H1 (cell line): ENCODE results near the gene PPP1R12A. TPM values are rescaled to one million over a fixed set of nuclear protein-coding genes. Genes with fewer than 3 reads are reported as not detected.

Source experiments
- CBX5 ChIP-seq: fragments of 300-800, 300-1000 bp; sonication (generic); IDR thresholded peaks from 2 replicates; pipeline ENCODE4 v1.7.1; 2016; ENCODE audit warnings: antibody characterized with exemption, low read length, low read depth
- CHD1 ChIP-seq: IDR thresholded peaks from 2 replicates; pipeline ENCODE4 v1.6.1; 2012; ENCODE audit warnings: low read depth, low read length, improper control_type of control experiment
- GABPA ChIP-seq: IDR thresholded peaks from 2 replicates; pipeline ENCODE4 v1.6.1; 2011; ENCODE audit warnings: mild to moderate bottlenecking, low read length, moderate library complexity, borderline replicate concordance; ENCODE audit not compliant: insufficient read depth
- JUN ChIP-seq: IDR thresholded peaks from 2 replicates; pipeline ENCODE4 v1.6.1; 2011; ENCODE audit warnings: low read depth, mild to moderate bottlenecking, improper control_type of control experiment, low read length
- NRF1 ChIP-seq: IDR thresholded peaks from 2 replicates; pipeline ENCODE4 v1.6.1; 2011; ENCODE audit warnings: mild to moderate bottlenecking, low read depth, low read length, improper control_type of control experiment
- polyA plus RNA-seq, 7 experiments: library from polyadenylated mRNA; depleted of rRNA in 3 of 7; stranded (reverse) in 5 of 7; unstranded in 2 of 7; fragments of >200 nt in 5 of 7; fragments of 200-250 nt in 2 of 7; gene quantifications; 1 replicate in 5 of 7; 2 replicates in 1 of 7; 4 replicates in 1 of 7; pipeline versions ENCODE4 v1.2.1 to v1.2.3, GENCODE V29; 2011 to 2013; ENCODE audit warnings: missing spikeins in 2 of 7, mixed read lengths in 2 of 7
- total RNA-seq: library from RNA; stranded (reverse); fragmentation: NEBNext Ultra II Directional; extraction: Animal tissue kit (Norgen Biotek cat#: 25700); gene quantifications from 2 replicates; pipeline ENCODE4 v1.2.1, GENCODE V29; 2021
- TF ChIP-seq, protein P1 (sequence below), 3 experiments: IDR thresholded peaks; 1 replicate in 2 of 3; 2 replicates in 1 of 3; pipeline versions ENCODE4 v1.5.1 to v1.6.1; 2011; ENCODE audit warnings: low read length in 3 of 3, mild to moderate bottlenecking in 3 of 3, inconsistent platforms in 2 of 3, low read depth in 1 of 3, moderate library complexity in 1 of 3; ENCODE audit not compliant: insufficient read depth in 1 of 3; ENCODE audit errors: control extremely low read depth in 1 of 3

The PPP1R12A gene
- total and polyA plus RNA-seq, 2 of the 8 experiments (the other 6 are each of a cell fraction or from before 2014, with no cell fraction given), result 14.7 to 81.5 TPM

DNA sequence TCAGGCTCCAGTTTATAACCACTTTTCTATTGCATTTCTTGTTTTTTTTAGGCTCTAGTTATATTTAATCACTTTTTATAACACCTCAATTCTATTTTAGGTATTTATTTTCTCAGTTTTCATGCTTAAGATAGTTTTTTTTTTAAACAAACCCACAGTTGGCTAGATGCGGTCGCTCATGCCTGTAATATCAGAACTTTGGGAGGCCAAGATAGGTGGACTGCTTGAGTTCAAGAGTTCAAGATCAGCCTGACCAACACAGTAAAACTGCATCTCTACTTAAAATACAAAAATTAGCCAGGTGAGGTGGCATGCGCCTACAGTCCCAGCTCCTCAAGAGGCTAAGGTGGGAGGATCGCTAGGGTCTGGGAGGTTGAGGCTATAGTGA lies 93.0 kb downstream of the PPP1R12A start (continued):
- TF ChIP-seq NRF1 (no peak), GABPA (no peak), CBX5 (no peak), JUN (no peak), CHD1 (no peak)
- TF ChIP-seq, protein P1, sequence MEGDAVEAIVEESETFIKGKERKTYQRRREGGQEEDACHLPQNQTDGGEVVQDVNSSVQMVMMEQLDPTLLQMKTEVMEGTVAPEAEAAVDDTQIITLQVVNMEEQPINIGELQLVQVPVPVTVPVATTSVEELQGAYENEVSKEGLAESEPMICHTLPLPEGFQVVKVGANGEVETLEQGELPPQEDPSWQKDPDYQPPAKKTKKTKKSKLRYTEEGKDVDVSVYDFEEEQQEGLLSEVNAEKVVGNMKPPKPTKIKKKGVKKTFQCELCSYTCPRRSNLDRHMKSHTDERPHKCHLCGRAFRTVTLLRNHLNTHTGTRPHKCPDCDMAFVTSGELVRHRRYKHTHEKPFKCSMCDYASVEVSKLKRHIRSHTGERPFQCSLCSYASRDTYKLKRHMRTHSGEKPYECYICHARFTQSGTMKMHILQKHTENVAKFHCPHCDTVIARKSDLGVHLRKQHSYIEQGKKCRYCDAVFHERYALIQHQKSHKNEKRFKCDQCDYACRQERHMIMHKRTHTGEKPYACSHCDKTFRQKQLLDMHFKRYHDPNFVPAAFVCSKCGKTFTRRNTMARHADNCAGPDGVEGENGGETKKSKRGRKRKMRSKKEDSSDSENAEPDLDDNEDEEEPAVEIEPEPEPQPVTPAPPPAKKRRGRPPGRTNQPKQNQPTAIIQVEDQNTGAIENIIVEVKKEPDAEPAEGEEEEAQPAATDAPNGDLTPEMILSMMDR (IDR thresholded peaks at IDR 0.05; ENCODE audit: control extremely low read depth in 1 of 3, insufficient read depth in 1 of 3, low read depth in 1 of 3, low read length in 3 of 3), result no peak
